GM12892 (cell line): ENCODE results near the gene ALDH2.

Experiments
- POLR2A ChIP-seq: IDR thresholded peaks from 2 replicates; pipeline ENCODE4 v1.6.1; 2011; ENCODE audit warnings: low read depth, low read length, control low read depth
- POLR2AphosphoS5 ChIP-seq: IDR thresholded peaks from 2 replicates; pipeline ENCODE4 v1.6.1; 2011; ENCODE audit warnings: low read depth, low read length, control low read depth
- TAF1 ChIP-seq: IDR thresholded peaks from 2 replicates; pipeline ENCODE4 v1.6.1; 2011; ENCODE audit warnings: low read depth, mild to moderate bottlenecking, control low read depth, low read length, borderline replicate concordance

DNA sequence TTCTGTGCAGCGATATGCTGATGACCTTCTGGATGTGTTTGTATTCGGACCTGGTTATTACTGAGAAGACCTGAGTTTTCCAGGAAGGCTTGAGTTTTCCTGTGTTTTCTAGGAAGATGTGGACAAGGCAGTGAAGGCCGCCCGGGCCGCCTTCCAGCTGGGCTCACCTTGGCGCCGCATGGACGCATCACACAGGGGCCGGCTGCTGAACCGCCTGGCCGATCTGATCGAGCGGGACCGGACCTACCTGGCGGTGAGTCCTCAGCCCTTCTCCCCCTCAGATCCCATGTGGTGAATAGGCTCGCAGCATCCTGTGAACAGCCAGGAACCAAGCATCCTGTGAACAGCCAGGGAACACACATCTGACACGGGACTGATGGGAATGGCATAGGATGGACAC lies 16.3 kb downstream of the ALDH2 start:
- no peak for TF ChIP-seq POLR2AphosphoS5
- TF ChIP-seq POLR2A = no peak
- no peak for TF ChIP-seq TAF1
